ENCODE data around the gene CCDC149.

CCDC149 gene

DNA sequence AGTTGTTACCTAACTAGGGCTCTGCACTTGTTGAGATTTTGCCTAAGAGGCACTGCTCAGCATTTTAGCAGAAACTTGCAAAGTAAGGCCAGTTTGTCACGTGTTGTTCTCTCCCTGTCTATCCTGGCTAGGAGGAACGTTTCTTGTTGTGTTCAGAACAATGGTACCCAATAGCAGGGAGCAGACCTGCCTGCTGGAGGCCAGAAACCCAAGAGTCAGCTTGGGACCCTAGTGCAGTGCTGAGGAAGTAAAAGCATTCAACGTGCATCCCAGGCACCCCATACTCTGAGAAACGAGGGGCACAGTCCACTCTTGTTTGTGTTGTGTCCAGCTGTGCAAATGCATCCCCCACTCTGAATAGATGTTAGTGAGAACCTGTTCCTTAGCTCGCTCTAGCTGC is 75.1 kb downstream of the CCDC149 start:
- no peak for DNase-seq

DNA sequence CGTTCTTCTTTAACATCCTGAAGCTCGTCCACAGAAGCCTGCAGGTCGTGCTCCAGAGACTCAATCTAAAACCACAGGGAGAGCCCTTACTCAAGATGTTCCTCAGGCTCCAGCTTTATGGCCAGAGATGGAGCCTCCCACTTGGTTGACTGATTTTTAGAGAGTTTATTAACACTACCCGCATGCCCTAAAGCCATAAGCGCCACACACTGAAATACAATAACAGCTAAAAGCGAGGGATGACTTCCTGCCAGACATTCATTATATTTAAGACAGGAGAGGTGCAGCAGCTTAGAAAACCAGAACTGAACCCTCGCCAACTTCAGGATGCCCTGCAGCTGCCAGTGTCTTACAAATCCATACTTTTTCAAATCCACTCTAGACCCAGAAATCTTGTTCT is 75.5 kb downstream of the CCDC149 start:
- DNase-seq: no peak

- no peak for DNase-seq
Observed at GRCh38 chr4:24836661-24837242, 76.1 kb downstream of the CCDC149 start.

GRCh38 chr4:24835696-24836095 is 77.1 kb downstream of the CCDC149 start:
- no peak for DNase-seq

GRCh38 chr4:24831637-24832036 is 81.2 kb downstream of the CCDC149 start:
- DNase-seq: no peak

- no peak for DNase-seq
Observed at GRCh38 chr4:24824720-24825119, 88.1 kb downstream of the CCDC149 start.

GRCh38 chr4:24820541-24820940 is 92.3 kb downstream of the CCDC149 start:
- no peak for DNase-seq

GRCh38 chr4:24816797-24817196 is 96.0 kb downstream of the CCDC149 start:
- no peak for DNase-seq

- no peak for DNase-seq
Observed at GRCh38 chr4:24813732-24814131, 99.1 kb downstream of the CCDC149 start.

DNA sequence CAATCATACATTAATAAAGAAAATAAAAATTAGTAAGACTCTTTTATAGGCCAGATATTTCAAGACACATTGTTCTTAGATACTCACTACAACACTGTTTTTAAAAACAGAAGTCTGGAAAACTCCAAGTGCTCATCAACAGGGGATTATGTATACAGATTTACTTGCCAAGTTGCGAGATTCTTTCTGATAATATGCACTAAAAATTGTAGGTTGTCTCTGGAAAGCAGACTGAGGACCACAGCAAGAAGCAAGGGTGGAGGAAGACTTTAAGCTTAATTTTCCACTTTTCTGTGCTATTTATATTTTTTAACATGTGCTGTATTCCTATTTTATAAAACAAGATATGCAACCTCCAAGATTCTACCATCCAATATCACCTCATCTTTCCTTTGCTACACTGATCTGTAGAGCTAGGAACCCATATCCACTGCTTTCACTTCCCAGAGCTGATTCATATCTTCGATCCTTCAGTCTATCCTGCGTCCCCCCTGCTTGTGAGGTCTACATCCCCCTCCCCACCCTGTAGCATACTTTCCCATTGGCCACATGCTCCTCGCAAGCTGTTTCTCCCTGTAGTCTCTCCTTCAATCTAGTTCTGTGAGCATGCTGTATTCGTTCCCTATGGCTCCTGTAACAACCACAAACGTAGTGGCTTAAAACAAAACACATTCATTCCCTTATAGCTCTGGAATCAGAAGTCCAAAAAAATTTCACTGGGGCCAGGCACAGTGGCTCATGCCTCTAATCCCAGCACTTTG is 101.8 kb downstream of the CCDC149 start:
- DNase-seq: no peak

DNA sequence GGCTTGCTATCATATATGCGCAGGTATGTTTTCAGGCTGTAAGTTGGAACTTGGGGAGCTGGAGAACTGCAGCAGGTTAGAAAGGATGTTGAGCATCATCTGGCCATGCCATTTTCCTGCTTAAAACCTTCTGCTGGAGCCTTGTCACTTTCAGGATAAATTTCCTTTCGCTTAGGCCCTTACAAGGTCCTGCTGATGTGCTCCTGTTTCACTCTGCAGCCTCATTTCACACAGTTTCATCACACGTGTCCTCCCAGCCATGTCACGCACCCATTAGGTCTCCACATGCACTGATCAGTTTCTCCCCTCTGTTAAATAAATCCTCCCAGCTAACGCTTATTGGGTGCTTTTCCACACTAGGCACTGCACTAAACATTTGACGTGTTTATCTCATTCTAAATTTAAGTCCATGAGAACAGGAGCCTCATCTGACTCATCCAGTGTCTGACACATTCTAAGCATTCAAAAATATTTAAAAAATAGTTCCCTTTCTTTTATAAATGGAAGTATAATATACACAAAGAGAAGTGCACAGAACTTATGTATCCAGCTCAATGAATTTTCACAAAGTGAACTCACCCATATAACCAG is 102.9 kb downstream of the CCDC149 start:
- DNase-seq: no peak

DNA sequence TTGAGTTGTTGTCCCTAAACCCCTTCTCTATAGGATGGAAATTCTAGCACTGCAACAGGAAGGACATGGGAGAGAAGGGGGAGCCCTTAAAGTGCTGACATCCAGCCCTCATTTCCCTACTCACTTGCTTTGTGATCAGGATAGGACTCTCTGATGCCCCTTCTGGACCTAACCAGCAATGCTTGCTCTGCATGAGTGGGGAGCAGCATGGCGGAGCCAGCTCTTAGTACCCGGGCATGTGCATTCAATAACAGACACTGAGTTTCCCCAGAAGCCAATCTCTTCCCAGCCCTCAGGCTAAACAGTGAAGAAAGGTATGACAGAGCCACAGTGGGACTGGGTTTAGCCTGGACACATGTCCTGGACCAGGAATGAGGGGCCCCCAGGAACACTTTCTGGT is 103.5 kb downstream of the CCDC149 start:
- no peak for DNase-seq

GRCh38 chr4:24808955-24809354 is 103.9 kb downstream of the CCDC149 start:
- DNase-seq: no peak

DNA sequence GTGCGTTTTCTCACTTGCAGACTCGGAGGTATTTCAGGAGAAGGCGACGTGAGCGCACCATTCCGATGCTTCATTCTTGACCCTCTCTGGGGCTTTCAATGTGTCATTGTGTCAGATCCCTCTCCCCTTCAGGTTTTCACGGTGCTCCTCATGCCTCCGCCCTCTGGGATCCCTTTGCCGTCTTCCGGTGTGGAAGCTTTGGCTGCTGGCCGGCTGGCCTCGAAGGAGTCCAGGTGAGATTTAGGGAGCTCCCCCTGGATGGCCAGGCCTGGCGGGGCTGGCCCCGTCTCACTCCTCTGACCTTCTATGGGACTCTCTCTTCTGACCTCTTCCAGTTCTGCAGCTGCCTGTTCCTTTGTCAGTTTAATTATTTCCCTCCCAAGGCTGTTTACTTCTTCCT is 104.6 kb downstream of the CCDC149 start:
- no peak for DNase-seq

DNA sequence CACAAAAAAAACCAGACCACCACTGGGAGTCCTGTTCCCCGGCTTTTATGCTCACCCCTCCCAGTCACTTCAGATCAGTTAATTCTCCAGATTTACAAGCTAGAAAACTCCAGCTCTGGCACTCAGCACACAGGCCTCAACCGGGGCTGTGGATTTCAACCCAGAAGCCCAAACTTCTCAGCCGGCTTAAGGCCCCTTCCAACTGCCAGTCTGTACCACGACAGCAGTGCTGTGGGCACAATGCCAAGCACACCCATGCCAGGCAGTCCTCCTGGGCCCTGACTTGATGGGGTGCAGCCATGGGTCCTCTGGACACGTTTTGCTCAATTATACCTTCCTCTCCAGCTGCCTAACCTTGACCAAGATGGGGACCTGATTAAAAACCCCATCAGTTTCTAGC is 105.2 kb downstream of the CCDC149 start:
- DNase-seq: no peak

GRCh38 chr4:24806206-24806990 is 106.4 kb downstream of the CCDC149 start:
- DNase-seq: no peak

DNA sequence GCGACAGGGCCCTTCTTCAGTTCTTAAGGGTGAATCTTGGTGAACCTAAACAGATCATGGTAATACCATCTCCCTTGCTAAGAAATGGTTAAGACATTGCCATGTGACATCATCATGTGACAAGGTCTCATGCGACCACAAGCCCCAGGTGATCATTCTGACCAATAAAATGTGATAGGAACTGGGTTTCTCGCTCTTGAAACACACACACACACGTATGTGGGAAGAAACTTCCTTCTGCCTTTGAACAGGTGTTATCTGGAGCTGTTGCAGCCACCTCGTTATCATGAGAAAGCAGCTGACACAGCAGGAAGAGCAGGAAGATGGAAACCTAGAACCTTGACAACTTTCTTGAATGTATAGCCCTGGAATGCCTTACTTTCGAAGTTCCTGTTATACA is 107.3 kb downstream of the CCDC149 start:
- DNase-seq: no peak

- DNase-seq: no peak
Observed at GRCh38 chr4:24805067-24805466, 107.8 kb downstream of the CCDC149 start.

DNA sequence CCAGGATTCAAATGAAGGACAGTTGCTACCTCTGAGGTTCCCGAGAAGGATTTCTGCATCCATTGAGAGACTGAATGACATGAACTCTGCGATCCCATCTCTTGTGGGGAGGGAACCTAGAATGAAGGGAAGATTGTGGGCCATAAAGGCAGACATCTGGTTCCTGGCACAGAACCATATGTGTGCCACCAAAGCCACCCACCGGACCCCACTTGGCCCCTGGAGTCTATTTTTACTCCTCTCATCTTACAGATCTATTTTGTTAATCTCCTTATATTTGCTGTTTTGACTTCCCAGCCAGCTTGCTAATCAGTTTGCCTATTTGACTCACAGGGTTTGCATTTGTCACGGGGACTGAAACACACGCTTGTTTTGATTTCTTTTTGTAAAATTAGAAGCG is 110.2 kb downstream of the CCDC149 start:
- no peak for DNase-seq

DNA sequence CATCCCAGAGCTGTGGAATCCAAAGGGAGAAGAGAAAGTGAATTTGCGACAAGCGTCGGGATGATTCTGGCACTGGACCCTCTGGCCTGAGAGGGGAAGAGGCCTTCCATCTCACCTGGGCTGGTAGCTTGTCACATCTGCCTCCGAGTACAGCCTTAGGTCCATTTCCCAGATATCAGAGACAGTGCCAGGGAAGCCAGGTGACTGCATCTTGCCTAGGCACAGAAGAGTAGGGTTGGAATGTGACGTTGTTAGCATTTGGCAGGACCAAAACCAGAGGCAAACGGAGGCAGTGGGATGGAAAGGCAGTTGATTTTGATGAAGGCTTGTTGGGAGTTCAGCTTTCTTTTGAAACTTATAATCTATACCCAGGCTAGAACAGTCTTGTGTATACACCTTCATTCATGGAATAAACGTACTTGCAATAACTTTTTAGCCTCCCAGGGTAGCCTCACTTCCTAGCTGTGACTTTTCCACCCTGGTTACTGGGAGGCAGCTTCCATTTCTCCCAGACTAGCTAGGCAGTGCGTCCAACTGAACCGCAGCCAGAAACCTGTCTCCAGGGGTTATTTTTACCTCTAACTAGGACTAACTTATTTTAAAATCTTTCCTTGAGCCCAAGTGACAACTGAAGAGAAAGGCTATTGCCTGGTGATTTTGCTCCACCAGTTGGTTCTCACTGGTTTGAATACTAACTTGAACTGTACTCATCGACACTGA is 111.5 kb downstream of the CCDC149 start:
- DNase-seq: no peak

DNA sequence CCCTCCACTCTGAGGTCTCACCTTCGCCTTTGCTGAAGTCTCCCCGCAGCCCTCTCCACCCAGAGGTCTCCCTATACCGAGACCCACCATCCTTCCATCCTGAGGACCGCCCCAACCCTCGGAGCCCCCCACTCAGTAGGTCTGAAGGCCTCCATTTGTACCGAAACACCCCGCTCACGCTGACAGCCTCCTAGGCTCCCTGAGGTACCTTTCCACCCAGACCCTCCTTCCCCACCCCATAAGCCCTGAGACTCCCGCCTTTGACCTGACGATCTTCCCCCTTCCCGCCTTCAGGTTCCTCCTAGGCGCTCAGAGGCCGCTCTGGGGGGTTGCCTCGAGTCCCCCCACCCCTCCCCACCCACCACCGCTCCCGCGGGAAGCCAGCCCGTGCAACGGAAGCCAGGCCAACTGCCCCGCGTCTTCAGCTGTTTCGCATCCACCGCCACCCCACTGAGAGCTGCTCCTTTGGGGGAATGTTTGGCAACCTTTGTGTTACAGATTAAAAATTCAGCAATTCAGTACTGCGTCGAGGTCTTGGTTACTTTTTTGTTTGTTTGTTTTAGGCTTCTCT is 112.4 kb downstream of the CCDC149 start:
- DNase-seq: no peak

DNA sequence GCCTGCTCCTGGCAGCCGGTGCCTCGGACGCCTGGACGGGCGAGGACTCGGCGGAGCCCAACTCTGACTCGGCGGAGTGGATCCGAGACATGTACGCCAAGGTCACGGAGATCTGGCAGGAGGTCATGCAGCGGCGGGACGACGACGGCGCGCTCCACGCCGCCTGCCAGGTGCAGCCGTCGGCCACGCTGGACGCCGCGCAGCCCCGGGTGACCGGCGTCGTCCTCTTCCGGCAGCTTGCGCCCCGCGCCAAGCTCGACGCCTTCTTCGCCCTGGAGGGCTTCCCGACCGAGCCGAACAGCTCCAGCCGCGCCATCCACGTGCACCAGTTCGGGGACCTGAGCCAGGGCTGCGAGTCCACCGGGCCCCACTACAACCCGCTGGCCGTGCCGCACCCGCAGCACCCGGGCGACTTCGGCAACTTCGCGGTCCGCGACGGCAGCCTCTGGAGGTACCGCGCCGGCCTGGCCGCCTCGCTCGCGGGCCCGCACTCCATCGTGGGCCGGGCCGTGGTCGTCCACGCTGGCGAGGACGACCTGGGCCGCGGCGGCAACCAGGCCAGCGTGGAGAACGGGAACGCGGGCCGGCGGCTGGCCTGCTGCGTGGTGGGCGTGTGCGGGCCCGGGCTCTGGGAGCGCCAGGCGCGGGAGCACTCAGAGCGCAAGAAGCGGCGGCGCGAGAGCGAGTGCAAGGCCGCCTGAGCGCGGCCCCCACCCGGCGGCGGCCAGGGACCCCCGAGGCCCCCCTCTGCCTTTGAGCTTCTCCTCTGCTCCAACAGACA is 113.1 kb downstream of the CCDC149 start:
- DNase-seq: no peak

All from stimulated activated CD4-positive, alpha-beta T cell treated with anti-CD3 and anti-CD28 coated beads, Interleukin-4, amount 100 ng/mL, for 24 hours (primary cell).